GM23338 (cell line): Measurements from ENCODE around the gene LRMDA. TPM values are rescaled to one million over a fixed set of nuclear protein-coding genes. Genes with fewer than 3 reads are reported as not detected.

Experiments
- ATAC-seq: fragments of 200-7000 bp; cut with Tn5 transposase; 3 replicates; pipeline ENCODE4 v1.9.1; 2020
- DNase-seq: peaks from one replicate; pipeline ENCODE4 v3.0.0-alpha.2; 2015; ENCODE audit warnings: low spot score
- H2AFZ ChIP-seq: fragments of 200-600 bp; sonication (generic); 2 replicates; pipeline ENCODE4 v1.8.0; 2016; ENCODE audit warnings: antibody characterized with exemption, mild to moderate bottlenecking, moderate library complexity
- H3F3A ChIP-seq: fragments of 200-600 bp; sonication (generic); replicated peaks from 2 replicates; pipeline ENCODE4 v1.8.0; 2017; ENCODE audit warnings: antibody characterized with exemption, mixed run types, low read depth
- H3K27ac ChIP-seq: fragments of 200-600 bp; sonication (generic); 2 replicates; pipeline ENCODE4 v1.6.1; 2016; ENCODE audit warnings: low read depth
- H3K27me3 ChIP-seq: fragments of 200-600 bp; sonication (generic); 2 replicates; pipeline ENCODE4 v1.8.0; 2016; ENCODE audit warnings: mild to moderate bottlenecking, mixed run types, moderate library complexity; ENCODE audit not compliant: insufficient read depth
- H3K36me3 ChIP-seq: fragments of 200-600 bp; sonication (generic); 2 replicates; pipeline ENCODE4 v1.8.0; 2016; ENCODE audit warnings: mild to moderate bottlenecking; ENCODE audit not compliant: insufficient read depth
- H3K4me1 ChIP-seq: fragments of 200-600 bp; sonication (generic); 2 replicates; pipeline ENCODE4 v1.8.0; 2016; ENCODE audit warnings: mild to moderate bottlenecking, moderate library complexity; ENCODE audit not compliant: insufficient read depth
- H3K4me2 ChIP-seq: fragments of 200-600 bp; sonication (generic); 2 replicates; pipeline ENCODE4 v1.7.1; 2017; ENCODE audit warnings: mixed run types
- H3K4me3 ChIP-seq: fragments of 200-600 bp; sonication (generic); 2 replicates; pipeline ENCODE4 v1.6.1; 2016; ENCODE audit warnings: mixed run types
- H3K79me2 ChIP-seq: fragments of 200-600 bp; sonication (generic); replicated peaks from 2 replicates; pipeline ENCODE4 v1.8.0; 2017; ENCODE audit warnings: mild to moderate bottlenecking; ENCODE audit not compliant: insufficient read depth
- H3K9me2 ChIP-seq: fragments of 200-600 bp; sonication (generic); 2 replicates; pipeline ENCODE4 v1.8.0; 2017; ENCODE audit not compliant: insufficient read depth
- H4K20me1 ChIP-seq: fragments of 200-600 bp; sonication (generic); replicated peaks from 2 replicates; pipeline ENCODE4 v1.8.0; 2017; ENCODE audit warnings: mild to moderate bottlenecking; ENCODE audit not compliant: insufficient read depth
- H3K27ac Mint-ChIP-seq: 2 replicates; pipeline ENCODE4 v1.8.0; 2020; ENCODE audit warnings: inconsistent platforms, mild to moderate bottlenecking, moderate library complexity, mixed read lengths
- H3K27me3 Mint-ChIP-seq: 3 replicates; pipeline ENCODE4 v1.8.0; 2022; ENCODE audit warnings: low read depth, mild to moderate bottlenecking, moderate library complexity, mixed read lengths, inconsistent platforms; ENCODE audit not compliant: insufficient read depth, poor library complexity
- H3K36me3 Mint-ChIP-seq: 3 replicates; pipeline ENCODE4 v1.8.0; 2021; ENCODE audit warnings: low read depth, mild to moderate bottlenecking, inconsistent platforms, moderate library complexity, mixed read lengths
- H3K4me1 Mint-ChIP-seq: 3 replicates; pipeline ENCODE4 v1.8.0; 2020; ENCODE audit warnings: mild to moderate bottlenecking, inconsistent platforms, mixed read lengths
- H3K4me3 Mint-ChIP-seq: 3 replicates; pipeline ENCODE4 v1.8.0; 2021; ENCODE audit warnings: moderate library complexity, mild to moderate bottlenecking, inconsistent platforms, mixed read lengths
- H3K9me3 Mint-ChIP-seq: 3 replicates; pipeline ENCODE4 v1.8.0; 2020; ENCODE audit warnings: moderate library complexity, mild to moderate bottlenecking, inconsistent platforms, mixed read lengths
- CREB1 ChIP-seq: fragments of 250-450 bp; sonication (Bioruptor Pico); IDR thresholded peaks from 2 replicates; pipeline ENCODE4 v1.5.0; 2020; ENCODE audit warnings: low read depth, mild to moderate bottlenecking, moderate library complexity
- CTCF ChIP-seq, 2 experiments: fragments of 200-600 bp in 1 of 2; sonication (generic) in 1 of 2; conservative IDR thresholded peaks; 2 replicates each; pipeline versions ENCODE4 v1.5.1 to v1.6.1; 2016 to 2017; ENCODE audit warnings: antibody characterized with exemption in 2 of 2, low read depth in 2 of 2, mild to moderate bottlenecking in 2 of 2, moderate library complexity in 1 of 2
- EZH2 ChIP-seq: fragments of 200-600 bp; sonication (generic); IDR thresholded peaks from one replicate; pipeline ENCODE4 v1.8.0; 2017; ENCODE audit warnings: antibody characterized with exemption, mild to moderate bottlenecking, low read depth; ENCODE audit not compliant: unreplicated experiment
- EZH2phosphoT487 ChIP-seq: fragments of 200-600 bp; sonication (generic); IDR thresholded peaks from one replicate; pipeline ENCODE4 v1.8.1; 2018; ENCODE audit warnings: antibody characterized with exemption; ENCODE audit not compliant: unreplicated experiment
- JUNB ChIP-seq: IDR thresholded peaks from one replicate; pipeline ENCODE4 v1.6.1; 2016; ENCODE audit warnings: antibody characterized with exemption; ENCODE audit not compliant: unreplicated experiment
- NANOG ChIP-seq: IDR thresholded peaks from 2 replicates; pipeline ENCODE4 v1.6.1; 2016; ENCODE audit warnings: antibody characterized with exemption, borderline replicate concordance
- POLR2AphosphoS5 ChIP-seq: IDR thresholded peaks from 2 replicates; pipeline ENCODE4 v1.6.1; 2016; ENCODE audit warnings: antibody characterized with exemption, low read depth
- STAT1 ChIP-seq: IDR thresholded peaks from one replicate; pipeline ENCODE4 v1.6.1; 2016; ENCODE audit warnings: antibody characterized with exemption; ENCODE audit not compliant: unreplicated experiment
- ZNF114 ChIP-seq: fragments of 250-450 bp; sonication (Bioruptor Pico); IDR thresholded peaks from 2 replicates; pipeline ENCODE4 v1.5.0; 2020; ENCODE audit warnings: mild to moderate bottlenecking, moderate library complexity
- ZNF331 ChIP-seq: fragments of 250-450 bp; sonication (Bioruptor Pico); IDR thresholded peaks from 2 replicates; pipeline ENCODE4 v1.5.0; 2020; ENCODE audit warnings: low read depth, mild to moderate bottlenecking, moderate library complexity
- polyA plus RNA-seq: library from polyadenylated mRNA; unstranded; fragments of >200 nt; fragmentation: Nextera tagmentation; extraction: Ambion mirVana; gene quantifications from 2 replicates; pipeline ENCODE4 v1.2.1, GENCODE V29; 2016
- total RNA-seq: library from RNA; depleted of rRNA; stranded (reverse); fragments of >200 nt; shearing (Covaris generic); gene quantifications from 2 replicates; pipeline ENCODE4 v1.2.3, GENCODE V29; 2014
- TF ChIP-seq, protein P1 (sequence below): IDR thresholded peaks from one replicate; pipeline ENCODE4 v1.6.1; 2018; ENCODE audit warnings: antibody characterized with exemption; ENCODE audit not compliant: unreplicated experiment
- TF ChIP-seq, protein P2 (sequence below): IDR thresholded peaks from 2 replicates; pipeline ENCODE4 v1.6.1; 2016; ENCODE audit warnings: antibody characterized with exemption
- TF ChIP-seq, protein P3 (sequence below): fragments of 250-450 bp; sonication (Bioruptor Pico); IDR thresholded peaks from 2 replicates; pipeline ENCODE4 v1.5.0; 2020; ENCODE audit warnings: mild to moderate bottlenecking, moderate library complexity

The LRMDA gene
- total and polyA plus RNA-seq, 2 experiments from 2014 or later: 0.90 to 1.8 TPM

DNA sequence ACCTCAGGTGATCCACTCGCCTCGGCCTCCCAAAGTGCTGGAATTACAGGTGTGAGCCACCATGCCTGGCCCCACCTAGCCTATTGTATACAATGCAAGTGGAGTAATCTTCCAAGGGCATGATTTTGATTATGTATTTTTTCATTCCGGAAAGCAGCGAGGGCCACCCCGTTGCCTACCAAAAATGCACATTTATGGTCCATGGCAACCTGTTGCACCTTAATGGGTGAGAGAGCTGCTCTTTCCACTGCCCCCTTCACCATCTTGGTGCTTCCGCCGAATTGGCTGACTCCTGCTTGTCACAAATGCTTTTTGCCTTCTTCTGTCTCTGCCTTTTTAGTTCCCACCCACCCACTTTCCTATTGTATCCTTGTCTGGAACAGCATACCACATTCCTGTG, 699.5 kb downstream of the LRMDA start:
- Histone ChIP-seq H3K27ac (no peak overlapping the region), H3K4me3 (no peak overlapping the region), H3K9me2 (peaks cover 7% of the 10 kb centered on the region; the same call in 1 of the 2 replicates), H3K79me2 (no peaks in the 10 kb centered on the region), H2AFZ (no peak overlapping the region), H3K4me1 (no peaks in the 10 kb centered on the region; the same call in 1 of the 2 replicates), H3K27me3 (no peaks in the 10 kb centered on the region), H3F3A (no peaks in the 10 kb centered on the region), H3K4me2 (no peak overlapping the region), H3K36me3 (no peaks in the 10 kb centered on the region; the same call in 1 of the 2 replicates), H4K20me1 (no peaks in the 10 kb centered on the region)
- ATAC-seq (no peak), DNase-seq (no peak)
- H3K4me1 Mint-ChIP-seq: peaks cover 9% of the 10 kb centered on the region; the same call in 2 of the 3 replicates
- peaks cover 4% of the 10 kb centered on the region for H3K27me3 Mint-ChIP-seq
- no peaks in the 10 kb centered on the region for H3K36me3 Mint-ChIP-seq
- TF ChIP-seq CTCF (conservative IDR thresholded peaks at IDR 0.05; ENCODE audit: low read depth in 2 of 2) (no peak), EZH2 (no peak), ZNF331 (CRISPR knock-in tag) (no peak), STAT1 (no peak), CREB1 (no peak), POLR2AphosphoS5 (no peak), EZH2phosphoT487 (no peak), JUNB (no peak), ZNF114 (CRISPR knock-in tag) (no peak), NANOG (no peak)
- TF ChIP-seq, protein P1, sequence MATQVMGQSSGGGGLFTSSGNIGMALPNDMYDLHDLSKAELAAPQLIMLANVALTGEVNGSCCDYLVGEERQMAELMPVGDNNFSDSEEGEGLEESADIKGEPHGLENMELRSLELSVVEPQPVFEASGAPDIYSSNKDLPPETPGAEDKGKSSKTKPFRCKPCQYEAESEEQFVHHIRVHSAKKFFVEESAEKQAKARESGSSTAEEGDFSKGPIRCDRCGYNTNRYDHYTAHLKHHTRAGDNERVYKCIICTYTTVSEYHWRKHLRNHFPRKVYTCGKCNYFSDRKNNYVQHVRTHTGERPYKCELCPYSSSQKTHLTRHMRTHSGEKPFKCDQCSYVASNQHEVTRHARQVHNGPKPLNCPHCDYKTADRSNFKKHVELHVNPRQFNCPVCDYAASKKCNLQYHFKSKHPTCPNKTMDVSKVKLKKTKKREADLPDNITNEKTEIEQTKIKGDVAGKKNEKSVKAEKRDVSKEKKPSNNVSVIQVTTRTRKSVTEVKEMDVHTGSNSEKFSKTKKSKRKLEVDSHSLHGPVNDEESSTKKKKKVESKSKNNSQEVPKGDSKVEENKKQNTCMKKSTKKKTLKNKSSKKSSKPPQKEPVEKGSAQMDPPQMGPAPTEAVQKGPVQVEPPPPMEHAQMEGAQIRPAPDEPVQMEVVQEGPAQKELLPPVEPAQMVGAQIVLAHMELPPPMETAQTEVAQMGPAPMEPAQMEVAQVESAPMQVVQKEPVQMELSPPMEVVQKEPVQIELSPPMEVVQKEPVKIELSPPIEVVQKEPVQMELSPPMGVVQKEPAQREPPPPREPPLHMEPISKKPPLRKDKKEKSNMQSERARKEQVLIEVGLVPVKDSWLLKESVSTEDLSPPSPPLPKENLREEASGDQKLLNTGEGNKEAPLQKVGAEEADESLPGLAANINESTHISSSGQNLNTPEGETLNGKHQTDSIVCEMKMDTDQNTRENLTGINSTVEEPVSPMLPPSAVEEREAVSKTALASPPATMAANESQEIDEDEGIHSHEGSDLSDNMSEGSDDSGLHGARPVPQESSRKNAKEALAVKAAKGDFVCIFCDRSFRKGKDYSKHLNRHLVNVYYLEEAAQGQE: no peak
- TF ChIP-seq, protein P2, sequence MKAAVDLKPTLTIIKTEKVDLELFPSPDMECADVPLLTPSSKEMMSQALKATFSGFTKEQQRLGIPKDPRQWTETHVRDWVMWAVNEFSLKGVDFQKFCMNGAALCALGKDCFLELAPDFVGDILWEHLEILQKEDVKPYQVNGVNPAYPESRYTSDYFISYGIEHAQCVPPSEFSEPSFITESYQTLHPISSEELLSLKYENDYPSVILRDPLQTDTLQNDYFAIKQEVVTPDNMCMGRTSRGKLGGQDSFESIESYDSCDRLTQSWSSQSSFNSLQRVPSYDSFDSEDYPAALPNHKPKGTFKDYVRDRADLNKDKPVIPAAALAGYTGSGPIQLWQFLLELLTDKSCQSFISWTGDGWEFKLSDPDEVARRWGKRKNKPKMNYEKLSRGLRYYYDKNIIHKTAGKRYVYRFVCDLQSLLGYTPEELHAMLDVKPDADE: no peak
- TF ChIP-seq, protein P3, sequence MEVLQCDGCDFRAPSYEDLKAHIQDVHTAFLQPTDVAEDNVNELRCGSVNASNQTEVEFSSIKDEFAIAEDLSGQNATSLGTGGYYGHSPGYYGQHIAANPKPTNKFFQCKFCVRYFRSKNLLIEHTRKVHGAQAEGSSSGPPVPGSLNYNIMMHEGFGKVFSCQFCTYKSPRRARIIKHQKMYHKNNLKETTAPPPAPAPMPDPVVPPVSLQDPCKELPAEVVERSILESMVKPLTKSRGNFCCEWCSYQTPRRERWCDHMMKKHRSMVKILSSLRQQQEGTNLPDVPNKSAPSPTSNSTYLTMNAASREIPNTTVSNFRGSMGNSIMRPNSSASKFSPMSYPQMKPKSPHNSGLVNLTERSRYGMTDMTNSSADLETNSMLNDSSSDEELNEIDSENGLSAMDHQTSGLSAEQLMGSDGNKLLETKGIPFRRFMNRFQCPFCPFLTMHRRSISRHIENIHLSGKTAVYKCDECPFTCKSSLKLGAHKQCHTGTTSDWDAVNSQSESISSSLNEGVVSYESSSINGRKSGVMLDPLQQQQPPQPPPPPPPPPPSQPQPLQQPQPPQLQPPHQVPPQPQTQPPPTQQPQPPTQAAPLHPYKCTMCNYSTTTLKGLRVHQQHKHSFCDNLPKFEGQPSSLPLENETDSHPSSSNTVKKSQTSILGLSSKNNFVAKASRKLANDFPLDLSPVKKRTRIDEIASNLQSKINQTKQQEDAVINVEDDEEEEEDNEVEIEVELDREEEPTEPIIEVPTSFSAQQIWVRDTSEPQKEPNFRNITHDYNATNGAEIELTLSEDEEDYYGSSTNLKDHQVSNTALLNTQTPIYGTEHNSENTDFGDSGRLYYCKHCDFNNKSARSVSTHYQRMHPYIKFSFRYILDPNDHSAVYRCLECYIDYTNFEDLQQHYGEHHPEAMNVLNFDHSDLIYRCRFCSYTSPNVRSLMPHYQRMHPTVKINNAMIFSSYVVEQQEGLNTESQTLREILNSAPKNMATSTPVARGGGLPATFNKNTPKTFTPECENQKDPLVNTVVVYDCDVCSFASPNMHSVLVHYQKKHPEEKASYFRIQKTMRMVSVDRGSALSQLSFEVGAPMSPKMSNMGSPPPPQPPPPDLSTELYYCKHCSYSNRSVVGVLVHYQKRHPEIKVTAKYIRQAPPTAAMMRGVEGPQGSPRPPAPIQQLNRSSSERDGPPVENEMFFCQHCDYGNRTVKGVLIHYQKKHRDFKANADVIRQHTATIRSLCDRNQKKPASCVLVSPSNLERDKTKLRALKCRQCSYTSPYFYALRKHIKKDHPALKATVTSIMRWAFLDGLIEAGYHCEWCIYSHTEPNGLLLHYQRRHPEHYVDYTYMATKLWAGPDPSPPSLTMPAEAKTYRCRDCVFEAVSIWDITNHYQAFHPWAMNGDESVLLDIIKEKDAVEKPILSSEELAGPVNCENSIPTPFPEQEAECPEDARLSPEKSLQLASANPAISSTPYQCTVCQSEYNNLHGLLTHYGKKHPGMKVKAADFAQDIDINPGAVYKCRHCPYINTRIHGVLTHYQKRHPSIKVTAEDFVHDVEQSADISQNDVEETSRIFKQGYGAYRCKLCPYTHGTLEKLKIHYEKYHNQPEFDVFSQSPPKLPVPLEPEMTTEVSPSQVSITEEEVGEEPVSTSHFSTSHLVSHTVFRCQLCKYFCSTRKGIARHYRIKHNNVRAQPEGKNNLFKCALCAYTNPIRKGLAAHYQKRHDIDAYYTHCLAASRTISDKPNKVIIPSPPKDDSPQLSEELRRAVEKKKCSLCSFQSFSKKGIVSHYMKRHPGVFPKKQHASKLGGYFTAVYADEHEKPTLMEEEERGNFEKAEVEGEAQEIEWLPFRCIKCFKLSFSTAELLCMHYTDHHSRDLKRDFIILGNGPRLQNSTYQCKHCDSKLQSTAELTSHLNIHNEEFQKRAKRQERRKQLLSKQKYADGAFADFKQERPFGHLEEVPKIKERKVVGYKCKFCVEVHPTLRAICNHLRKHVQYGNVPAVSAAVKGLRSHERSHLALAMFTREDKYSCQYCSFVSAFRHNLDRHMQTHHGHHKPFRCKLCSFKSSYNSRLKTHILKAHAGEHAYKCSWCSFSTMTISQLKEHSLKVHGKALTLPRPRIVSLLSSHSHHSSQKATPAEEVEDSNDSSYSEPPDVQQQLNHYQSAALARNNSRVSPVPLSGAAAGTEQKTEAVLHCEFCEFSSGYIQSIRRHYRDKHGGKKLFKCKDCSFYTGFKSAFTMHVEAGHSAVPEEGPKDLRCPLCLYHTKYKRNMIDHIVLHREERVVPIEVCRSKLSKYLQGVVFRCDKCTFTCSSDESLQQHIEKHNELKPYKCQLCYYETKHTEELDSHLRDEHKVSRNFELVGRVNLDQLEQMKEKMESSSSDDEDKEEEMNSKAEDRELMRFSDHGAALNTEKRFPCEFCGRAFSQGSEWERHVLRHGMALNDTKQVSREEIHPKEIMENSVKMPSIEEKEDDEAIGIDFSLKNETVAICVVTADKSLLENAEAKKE: no peak
- no peaks in the 10 kb centered on the region; the same call in 2 of the 3 replicates for H3K9me3 Mint-ChIP-seq
- H3K4me3 Mint-ChIP-seq: no peak overlapping the region
- H3K27ac Mint-ChIP-seq: no peak overlapping the region
